DND-41 (cell line): ENCODE results near the gene NUP85.

Source experiments
- EZH2 ChIP-seq: IDR thresholded peaks from 3 replicates; pipeline ENCODE4 v1.6.1; 2012; ENCODE audit warnings: borderline replicate concordance, low read depth, mild to moderate bottlenecking, moderate library complexity, low read length, inconsistent platforms; ENCODE audit not compliant: severe bottlenecking
- TF ChIP-seq, protein P1 (sequence below): IDR thresholded peaks from 2 replicates; pipeline ENCODE4 v1.5.1; 2012; ENCODE audit warnings: borderline replicate concordance, low read length, moderate library complexity, mild to moderate bottlenecking; ENCODE audit not compliant: poor library complexity, severe bottlenecking; ENCODE audit errors: extremely low read depth

- TF ChIP-seq, protein P1, sequence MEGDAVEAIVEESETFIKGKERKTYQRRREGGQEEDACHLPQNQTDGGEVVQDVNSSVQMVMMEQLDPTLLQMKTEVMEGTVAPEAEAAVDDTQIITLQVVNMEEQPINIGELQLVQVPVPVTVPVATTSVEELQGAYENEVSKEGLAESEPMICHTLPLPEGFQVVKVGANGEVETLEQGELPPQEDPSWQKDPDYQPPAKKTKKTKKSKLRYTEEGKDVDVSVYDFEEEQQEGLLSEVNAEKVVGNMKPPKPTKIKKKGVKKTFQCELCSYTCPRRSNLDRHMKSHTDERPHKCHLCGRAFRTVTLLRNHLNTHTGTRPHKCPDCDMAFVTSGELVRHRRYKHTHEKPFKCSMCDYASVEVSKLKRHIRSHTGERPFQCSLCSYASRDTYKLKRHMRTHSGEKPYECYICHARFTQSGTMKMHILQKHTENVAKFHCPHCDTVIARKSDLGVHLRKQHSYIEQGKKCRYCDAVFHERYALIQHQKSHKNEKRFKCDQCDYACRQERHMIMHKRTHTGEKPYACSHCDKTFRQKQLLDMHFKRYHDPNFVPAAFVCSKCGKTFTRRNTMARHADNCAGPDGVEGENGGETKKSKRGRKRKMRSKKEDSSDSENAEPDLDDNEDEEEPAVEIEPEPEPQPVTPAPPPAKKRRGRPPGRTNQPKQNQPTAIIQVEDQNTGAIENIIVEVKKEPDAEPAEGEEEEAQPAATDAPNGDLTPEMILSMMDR = no peak
- no peak for TF ChIP-seq EZH2
These were observed 23.7 kb upstream of the NUP85 start for GRCh38 chr17:75181608-75182318.
